Transverse colon (tissue), 4 donors: ENCODE results near the gene CDHR1. TPM values are rescaled to one million over a fixed set of nuclear protein-coding genes. Genes with fewer than 3 reads are reported as not detected.
A peak's percentile ranks its signal among the peaks of the same experiment; 100 is the strongest.
"Not testable (repeated sequence)": the region's sequence is repeated elsewhere in the genome, so short reads cannot be mapped to it uniquely, and the experiment has no call there.

ENCODE experiments used
- DNase-seq: peaks from one replicate; pipeline ENCODE4 v3.0.0-alpha.2; 2019
- H3K27ac ChIP-seq, 4 donors: fragments of 200-600 bp; sonication (generic); 2 replicates each; pipeline ENCODE4 v1.5.1; 2016 to 2018; ENCODE audit warnings: inconsistent platforms in 4 of 4
- H3K27me3 ChIP-seq: fragments of 200-600 bp; sonication (generic); 2 replicates; pipeline ENCODE4 v1.5.1; 2017; ENCODE audit warnings: inconsistent platforms
- H3K36me3 ChIP-seq, 4 donors: fragments of 200-600 bp; sonication (generic); 2 replicates each; pipeline ENCODE4 v1.5.1; 2017 to 2019; ENCODE audit warnings: inconsistent platforms in 4 of 4
- H3K4me1 ChIP-seq, 4 donors: fragments of 200-600 bp; sonication (generic); 2 replicates each; pipeline ENCODE4 v1.5.1; 2017 to 2020; ENCODE audit warnings: inconsistent platforms in 4 of 4
- H3K4me3 ChIP-seq, 4 donors: fragments of 200-600 bp; sonication (generic); 1 replicate in 1 of 4; 2 replicates in 3 of 4; pipeline versions ENCODE4 v1.5.1 to v1.6.1; 2017 to 2019; ENCODE audit warnings: inconsistent platforms in 4 of 4
- H3K9me3 ChIP-seq, 2 donors: fragments of 200-600 bp; sonication (generic); 2 replicates each; pipeline ENCODE4 v1.5.1; 2017 to 2019; ENCODE audit warnings: inconsistent platforms in 2 of 2
- EP300 ChIP-seq: sonication (generic); formaldehyde crosslinking; IDR thresholded peaks from one replicate; pipeline ENCODE4 v1.6.1; 2017; ENCODE audit warnings: antibody characterized with exemption, low read depth
- POLR2A ChIP-seq: fragments of 450-650 bp; IDR thresholded peaks from one replicate; pipeline ENCODE4 v1.6.1; 2016; ENCODE audit warnings: antibody characterized with exemption, mild to moderate bottlenecking, moderate library complexity
- POLR2AphosphoS5 ChIP-seq, 3 donors: sonication (generic); formaldehyde crosslinking; IDR thresholded peaks; one replicate each; pipeline ENCODE4 v1.6.1; 2016; ENCODE audit warnings: antibody characterized with exemption in 3 of 3
- WGBS, 2 donors: methylation state at CpG; one replicate each; pipeline ENCODE4 v1.1.5; 2018; ENCODE audit warnings: low coverage in 1 of 2; 5-methylcytosine and 5-hydroxymethylcytosine counted together
- in situ Hi-C, 4 donors: fragments of 200-750 bp; cut with MboI; loops; one replicate each; pipeline versions ENCODE4 v1.15.0 to v1.15.1; 2017; ENCODE audit warnings: low sequenced_read_pairs in 3 of 4, low pct_ligation_motif_present in 1 of 4, low pct_unique_long_range_greater_than_20kb in 1 of 4
- intact Hi-C: fragments of 100-400 bp; cut with DNase I; formaldehyde crosslinking; loops from one replicate; pipeline ENCODE4 v1.15.1; 2023; ENCODE audit warnings: low total_unique reads
- total RNA-seq, 4 donors: library from RNA; depleted of rRNA; stranded (reverse); fragments of >200 nt; gene quantifications; one replicate each; pipeline ENCODE4 v1.1.0, GENCODE V29; 2016
- TF ChIP-seq, protein P1 (sequence below), 5 experiments: fragments of 200-600 bp in 3 of 5; fragments of 450-650 bp in 2 of 5; sonication (generic) in 3 of 5; IDR thresholded peaks; 1 replicate in 2 of 5; 2 replicates in 3 of 5; pipeline ENCODE4 v1.5.1; 2016 to 2017; ENCODE audit warnings: antibody characterized with exemption in 5 of 5, inconsistent platforms in 3 of 5, mild to moderate bottlenecking in 2 of 5, moderate library complexity in 1 of 5

CDHR1 gene
- total RNA-seq, 4 donors from 2014 or later = 42.1 to 110 (median 75.5) TPM

DNA sequence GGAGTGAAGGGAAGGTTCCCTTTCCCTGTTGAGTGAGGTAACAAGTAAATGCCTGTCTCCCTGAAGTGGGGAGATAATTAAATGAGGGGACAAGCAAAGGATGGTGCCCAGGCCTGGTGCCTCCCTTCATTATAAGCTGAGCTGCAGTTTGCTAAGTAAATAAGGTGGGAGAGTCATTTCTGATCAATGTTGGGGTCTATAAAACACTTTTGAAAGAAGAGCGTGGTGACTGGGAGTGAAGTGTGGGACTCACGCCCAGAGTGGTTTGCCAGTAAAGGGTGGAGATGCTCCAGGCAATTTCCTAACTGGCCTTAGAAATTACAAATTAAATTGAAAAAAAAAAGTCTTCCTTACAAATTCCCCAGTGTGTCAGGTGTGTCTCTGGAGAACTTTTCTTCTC, 30.3 kb upstream of the CDHR1 start:
- intact Hi-C loops = no loop called here
- Histone ChIP-seq H3K4me1 (peaks cover 0 to 13% (median 3%) of the 10 kb centered on the region in 4 donors), H3K36me3 (no peaks in the 10 kb centered on the region), H3K27ac (peak overlapping the region in 3 of 4 donors; percentile 9 to 39 (median 33)), H3K9me3 (no peaks in the 10 kb centered on the region), H3K27me3 (no peaks in the 10 kb centered on the region), H3K4me3 (no peak overlapping the region)
- 30 to 40% methylated on average over 2 of the region's 2 CpGs for WGBS, 2 donors
- in situ Hi-C loops = no loop called here
- TF ChIP-seq POLR2A = no peak
- TF ChIP-seq, protein P1, sequence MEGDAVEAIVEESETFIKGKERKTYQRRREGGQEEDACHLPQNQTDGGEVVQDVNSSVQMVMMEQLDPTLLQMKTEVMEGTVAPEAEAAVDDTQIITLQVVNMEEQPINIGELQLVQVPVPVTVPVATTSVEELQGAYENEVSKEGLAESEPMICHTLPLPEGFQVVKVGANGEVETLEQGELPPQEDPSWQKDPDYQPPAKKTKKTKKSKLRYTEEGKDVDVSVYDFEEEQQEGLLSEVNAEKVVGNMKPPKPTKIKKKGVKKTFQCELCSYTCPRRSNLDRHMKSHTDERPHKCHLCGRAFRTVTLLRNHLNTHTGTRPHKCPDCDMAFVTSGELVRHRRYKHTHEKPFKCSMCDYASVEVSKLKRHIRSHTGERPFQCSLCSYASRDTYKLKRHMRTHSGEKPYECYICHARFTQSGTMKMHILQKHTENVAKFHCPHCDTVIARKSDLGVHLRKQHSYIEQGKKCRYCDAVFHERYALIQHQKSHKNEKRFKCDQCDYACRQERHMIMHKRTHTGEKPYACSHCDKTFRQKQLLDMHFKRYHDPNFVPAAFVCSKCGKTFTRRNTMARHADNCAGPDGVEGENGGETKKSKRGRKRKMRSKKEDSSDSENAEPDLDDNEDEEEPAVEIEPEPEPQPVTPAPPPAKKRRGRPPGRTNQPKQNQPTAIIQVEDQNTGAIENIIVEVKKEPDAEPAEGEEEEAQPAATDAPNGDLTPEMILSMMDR (IDR thresholded peaks at IDR 0.05) = no peak
- TF ChIP-seq POLR2AphosphoS5 (IDR thresholded peaks at IDR 0.05) = no peak
- TF ChIP-seq EP300 = no peak
- DNase-seq = no peak

- Histone ChIP-seq H3K36me3 (no peaks in the 10 kb centered on the region), H3K9me3 (no peaks in the 10 kb centered on the region), H3K4me1 (peaks cover 0 to 8% (median 3%) of the 10 kb centered on the region in 4 donors), H3K4me3 (no peak overlapping the region), H3K27ac (peak overlapping the region in 1 of 4 donors; percentile 9), H3K27me3 (no peaks in the 10 kb centered on the region)
- in situ Hi-C loops (no loop called here), intact Hi-C loops (no loop called here)
- no peak for DNase-seq
- 39 to 90% methylated on average over 1 to 2 of the region's 2 CpGs for WGBS, 2 donors
- TF ChIP-seq EP300 (no peak), POLR2AphosphoS5 (IDR thresholded peaks at IDR 0.05) (no peak), POLR2A (no peak)
- TF ChIP-seq, protein P1 (IDR thresholded peaks at IDR 0.05) = no peak
Observed at GRCh38 chr10:84164442-84164841, 29.9 kb upstream of the CDHR1 start.

DNA sequence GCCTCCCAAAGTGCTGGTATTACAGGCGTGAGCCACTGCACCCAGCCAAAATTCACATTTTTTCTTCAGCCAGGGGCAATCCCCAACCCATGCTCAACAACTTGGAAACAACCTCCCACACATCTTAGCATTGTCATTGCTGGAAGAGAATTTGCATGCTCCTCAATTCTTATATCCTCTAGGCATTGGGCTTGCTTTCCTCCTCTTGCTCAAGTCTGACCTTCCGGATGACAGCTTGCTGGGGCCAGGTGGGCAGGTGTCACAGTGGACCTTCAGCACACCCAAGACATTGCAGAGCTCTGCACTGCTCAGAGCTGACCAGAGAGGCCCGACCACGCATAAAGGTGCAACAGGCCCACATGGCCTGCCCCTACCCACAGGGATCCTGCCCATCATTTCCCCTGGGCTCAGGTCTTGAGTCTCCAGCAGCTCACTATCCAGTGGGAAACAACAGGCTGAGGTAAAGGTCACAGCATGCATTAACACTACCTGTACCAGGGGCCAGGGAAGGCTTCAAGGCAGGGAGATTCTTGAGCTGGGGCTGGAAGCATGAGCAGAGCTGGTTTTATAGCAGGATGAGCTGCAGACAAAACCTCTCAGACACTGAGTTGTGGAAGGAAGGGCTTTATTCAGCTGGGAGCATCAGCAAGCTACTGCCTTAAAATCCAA, 27.6 kb upstream of the CDHR1 start:
- WGBS, 2 donors = 86% methylated on average over 4 of the region's 4 CpGs; no CpG with 5 or more reads in 1 of the 2 donors

GRCh38 chr10:84167289-84167653, 27.1 kb upstream of the CDHR1 start:
- peaks cover 0 to 21% (median 10%) of the 10 kb centered on the region in 4 donors for H3K4me1 ChIP-seq
- H3K9me3 ChIP-seq, DNase-seq, intact Hi-C loops, H3K27ac ChIP-seq, H3K27me3 ChIP-seq, in situ Hi-C loops, H3K36me3 ChIP-seq, H3K4me3 ChIP-seq: not testable (repeated sequence)
- 70% methylated on average over 2 of the region's 2 CpGs; no CpG with 5 or more reads in 1 of the 2 donors for WGBS, 2 donors

More for the DNA sequence above, 27.6 kb upstream of the CDHR1 start:
- Histone ChIP-seq H3K27me3 (no peaks in the 10 kb centered on the region), H3K4me1 (peaks cover 0 to 17% (median 8%) of the 10 kb centered on the region in 4 donors), H3K36me3 (no peaks in the 10 kb centered on the region), H3K27ac (no peak overlapping the region), H3K4me3 (no peak overlapping the region), H3K9me3 (no peaks in the 10 kb centered on the region)
- in situ Hi-C loops = no loop called here
- intact Hi-C loops = no loop called here
- no peak for DNase-seq
- TF ChIP-seq POLR2A (no peak), EP300 (no peak), POLR2AphosphoS5 (IDR thresholded peaks at IDR 0.05) (no peak)
- TF ChIP-seq, protein P1 (IDR thresholded peaks at IDR 0.05) = no peak

GRCh38 chr10:84168382-84168781, 26.0 kb upstream of the CDHR1 start:
- intact Hi-C loops, in situ Hi-C loops: not testable (repeated sequence)

DNA sequence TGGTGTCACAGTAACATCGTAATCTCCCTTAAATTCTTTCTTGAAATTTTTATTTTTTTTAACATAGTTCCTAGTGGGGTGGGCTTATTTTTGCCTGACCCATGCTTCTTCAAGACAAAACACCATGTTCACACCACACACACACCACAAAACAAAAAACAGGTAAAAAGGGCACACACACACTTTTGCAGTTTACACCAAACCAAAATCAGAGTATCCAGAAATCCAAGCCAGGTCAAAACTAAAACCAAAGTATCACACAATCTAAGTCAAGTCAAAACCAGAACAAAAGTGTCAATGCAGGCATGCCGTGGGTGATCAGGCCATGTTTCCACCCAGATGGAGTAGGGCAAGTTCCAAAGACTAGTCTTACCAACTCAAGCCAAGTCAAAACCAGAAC, 23.1 kb upstream of the CDHR1 start:
- H3K36me3 ChIP-seq, H3K9me3 ChIP-seq, in situ Hi-C loops, intact Hi-C loops, H3K4me3 ChIP-seq, DNase-seq, H3K27me3 ChIP-seq: not testable (repeated sequence)
- peaks cover 0 to 30% (median 15%) of the 10 kb centered on the region in 4 donors for H3K4me1 ChIP-seq
- 76 to 100% methylated on average over 1 to 2 of the region's 2 CpGs for WGBS, 2 donors
- peak overlapping the region; percentile 78 to 91 (median 86) for H3K27ac ChIP-seq

More at GRCh38 chr10:84168382-84168781, 26.0 kb upstream of the CDHR1 start:
- 88 to 97% methylated on average over 3 to 10 of the region's 10 CpGs for WGBS, 2 donors
- peaks cover 0 to 29% (median 18%) of the 10 kb centered on the region in 4 donors for H3K4me1 ChIP-seq
- not testable (repeated sequence) for H3K27me3 ChIP-seq, H3K4me3 ChIP-seq, H3K27ac ChIP-seq, H3K9me3 ChIP-seq, H3K36me3 ChIP-seq, DNase-seq

GRCh38 chr10:84171700-84172466, 22.5 kb upstream of the CDHR1 start:
- WGBS, 2 donors = 56% methylated on average over 21 of the region's 21 CpGs; no CpG with 5 or more reads in 1 of the 2 donors
- H3K9me3 ChIP-seq, H3K4me3 ChIP-seq, intact Hi-C loops, in situ Hi-C loops, H3K36me3 ChIP-seq, H3K27me3 ChIP-seq, DNase-seq: not testable (repeated sequence)
- H3K4me1 ChIP-seq = peaks cover 0 to 36% (median 15%) of the 10 kb centered on the region in 4 donors
- peak overlapping the region; percentile 78 to 91 (median 86) for H3K27ac ChIP-seq
